Calu3 (cell line): Measurements from ENCODE around the gene GUCD1. TPM values are rescaled to one million over a fixed set of nuclear protein-coding genes. Genes with fewer than 3 reads are reported as not detected.

ENCODE experiments used
- BruUV-seq: library from RNA; stranded (reverse); fragments of 400-500 nt; replicated peaks from 2 replicates; lab custom pipeline; 2021; lab: Mats Ljungman, UMichigan
- CTCF ChIA-PET: fragments of 300-600 bp; sonication (Branson Sonifier 250); formaldehyde crosslinking; loops from one replicate; lab custom pipeline; 2022; ENCODE audit warnings: antibody characterized with exemption; lab: Charles Lee
- DNase-seq: peaks from one replicate; pipeline ENCODE4 v3.0.0; 2022
- H3K27ac Mint-ChIP-seq: one replicate; pipeline ENCODE4 v1.8.0; 2022; ENCODE audit warnings: mixed read lengths; ENCODE audit not compliant: unreplicated experiment
- H3K27me3 Mint-ChIP-seq: one replicate; pipeline ENCODE4 v1.8.0; 2022; ENCODE audit warnings: mixed read lengths; ENCODE audit not compliant: unreplicated experiment
- H3K36me3 Mint-ChIP-seq: one replicate; pipeline ENCODE4 v1.8.0; 2022; ENCODE audit warnings: mild to moderate bottlenecking, moderate library complexity, mixed read lengths; ENCODE audit not compliant: insufficient read depth, unreplicated experiment
- H3K4me1 Mint-ChIP-seq: one replicate; pipeline ENCODE4 v1.8.0; 2022; ENCODE audit warnings: mild to moderate bottlenecking, low read depth, mixed read lengths; ENCODE audit not compliant: unreplicated experiment
- H3K4me3 Mint-ChIP-seq: one replicate; pipeline ENCODE4 v1.8.0; 2022; ENCODE audit warnings: mild to moderate bottlenecking, low read depth, moderate library complexity, mixed read lengths; ENCODE audit not compliant: unreplicated experiment
- H3K9me3 Mint-ChIP-seq: one replicate; pipeline ENCODE4 v1.8.0; 2022; ENCODE audit warnings: low read depth, mixed read lengths; ENCODE audit not compliant: unreplicated experiment
- CTCF ChIP-seq: fragments of 200-600 bp; IDR thresholded peaks from one replicate; pipeline ENCODE4 v1.8.0; 2022; ENCODE audit warnings: antibody characterized with exemption; ENCODE audit not compliant: unreplicated experiment
- intact Hi-C: fragments of 100-400 bp; cut with micrococcal nuclease; formaldehyde crosslinking; loops from one replicate; pipeline ENCODE4 v1.10.0; 2022; ENCODE audit not compliant: unreplicated experiment
- total RNA-seq: library from RNA; stranded (reverse); gene quantifications from 2 replicates; pipeline ENCODE4 v1.2.3, GENCODE V29; 2022

Gene GUCD1
- total RNA-seq, 1 experiment from 2014 or later = 130 TPM

- CTCF ChIA-PET = interaction anchor here (0.5 to 1.1 kb wide), 4 partner anchors 13 to 423 kb away, joined by 3 to 9 read pairs (median 4); partner anchors contain the start of gene SGSM1
- no peak for TF ChIP-seq CTCF
These were observed 29.3 kb upstream of the GUCD1 start for GRCh38 chr22:24584166-24584790.

GRCh38 chr22:24583221-24584165 is 28.6 kb upstream of the GUCD1 start:
- BruUV-seq = no TSS peak
- Mint-ChIP-seq H3K9me3 (no peaks in the 10 kb centered on the region), H3K4me3 (peak overlapping the region; percentile 17), H3K27ac (peak overlapping the region; percentile 54), H3K27me3 (no peaks in the 10 kb centered on the region), H3K4me1 (peaks cover 62% of the 10 kb centered on the region), H3K36me3 (peaks cover 32% of the 10 kb centered on the region)
- no peak for TF ChIP-seq CTCF
- intact Hi-C loops = no loop called here
- DNase-seq = peak; percentile 55
- CTCF ChIA-PET = interaction anchor here (0.6 to 1.1 kb wide), 2 partner anchors 13 to 223 kb away, joined by 3 to 9 read pairs; partner anchors contain the start of gene SGSM1

More at GRCh38 chr22:24584166-24584790, 29.3 kb upstream of the GUCD1 start:
- Mint-ChIP-seq H3K9me3 (no peaks in the 10 kb centered on the region), H3K4me1 (peaks cover 61% of the 10 kb centered on the region), H3K36me3 (peaks cover 38% of the 10 kb centered on the region), H3K4me3 (peak overlapping the region; percentile 17), H3K27ac (peak overlapping the region; percentile 54), H3K27me3 (no peaks in the 10 kb centered on the region)
- DNase-seq = no peak
- BruUV-seq = no TSS peak
- intact Hi-C loops = no loop called here

GRCh38 chr22:24582056-24582814 is 27.3 kb upstream of the GUCD1 start:
- H3K27me3 Mint-ChIP-seq = no peaks in the 10 kb centered on the region
- DNase-seq = no peak
- CTCF ChIA-PET = no interaction called here
- BruUV-seq = no TSS peak
- no peak for TF ChIP-seq CTCF
- intact Hi-C loops = no loop called here
- H3K27ac Mint-ChIP-seq = no peak overlapping the region
- peaks cover 57% of the 10 kb centered on the region for H3K4me1 Mint-ChIP-seq
- no peak overlapping the region for H3K4me3 Mint-ChIP-seq
- H3K36me3 Mint-ChIP-seq = peaks cover 41% of the 10 kb centered on the region
- no peaks in the 10 kb centered on the region for H3K9me3 Mint-ChIP-seq

- Mint-ChIP-seq H3K4me1 (peaks cover 61% of the 10 kb centered on the region), H3K4me3 (no peak overlapping the region), H3K27me3 (no peaks in the 10 kb centered on the region), H3K27ac (peak overlapping the region; percentile 24), H3K36me3 (peaks cover 56% of the 10 kb centered on the region), H3K9me3 (no peaks in the 10 kb centered on the region)
- intact Hi-C loops = no loop called here
- DNase-seq = no peak
- CTCF ChIA-PET = interaction anchor here (0.6 kb wide), 1 partner anchor 51 kb away, joined by 3 read pairs; no protein-coding TSS in a partner anchor
- TSS peak; percentile 19 for BruUV-seq
- TF ChIP-seq CTCF = no peak
These were observed 25.3 kb upstream of the GUCD1 start for GRCh38 chr22:24580276-24580675.
